HepG2 (cell line): ENCODE results near the gene MVP. TPM values are rescaled to one million over a fixed set of nuclear protein-coding genes. Genes with fewer than 3 reads are reported as not detected.

Source experiments
- GABPB1 ChIP-seq: IDR thresholded peaks from 2 replicates; pipeline ENCODE4 v1.6.1; 2016; ENCODE audit warnings: mild to moderate bottlenecking, missing genetic modification reagents, moderate library complexity, missing compliant biosample characterization
- HNRNPUL1 ChIP-seq: fragments of 200-400 bp; formaldehyde crosslinking; IDR thresholded peaks from 2 replicates; pipeline ENCODE4 v1.6.1; 2017; ENCODE audit warnings: low read depth, mild to moderate bottlenecking, low read length, moderate library complexity
- IRF2 ChIP-seq: IDR thresholded peaks from 2 replicates; pipeline ENCODE4 v1.6.1; 2018; ENCODE audit warnings: missing genetic modification reagents, missing compliant biosample characterization
- MXD4 ChIP-seq: IDR thresholded peaks from 2 replicates; pipeline ENCODE4 v1.6.1; 2016; ENCODE audit warnings: mild to moderate bottlenecking, missing biosample characterization, missing genetic modification reagents
- NAIF1 ChIP-seq: sonication (generic); formaldehyde crosslinking; IDR thresholded peaks from 2 replicates; pipeline ENCODE4 v1.5.0; 2020; ENCODE audit warnings: mild to moderate bottlenecking, missing genetic modification reagents, borderline replicate concordance
- RAD21 ChIP-seq: fragments of 450-650 bp; formaldehyde crosslinking; IDR thresholded peaks from 2 replicates; pipeline ENCODE4 v1.5.0; 2020; ENCODE audit warnings: mild to moderate bottlenecking
- RFX5 ChIP-seq: IDR thresholded peaks from 2 replicates; pipeline ENCODE4 v1.6.1; 2011; ENCODE audit warnings: low read depth, low read length, improper control_type of control experiment
- TCF7L2 ChIP-seq: IDR thresholded peaks from 2 replicates; pipeline ENCODE4 v1.6.1; 2011; ENCODE audit warnings: mild to moderate bottlenecking, low read depth, low read length, moderate library complexity
- TP53 ChIP-seq: sonication (generic); formaldehyde crosslinking; conservative IDR thresholded peaks from 2 replicates; pipeline ENCODE4 v1.4.0; 2020; ENCODE audit warnings: missing genetic modification reagents
- ZBED4 ChIP-seq: sonication (generic); formaldehyde crosslinking; IDR thresholded peaks from 2 replicates; pipeline ENCODE4 v1.4.0; 2020; ENCODE audit warnings: missing genetic modification reagents, borderline replicate concordance
- ZBTB8A ChIP-seq: sonication (generic); formaldehyde crosslinking; IDR thresholded peaks from 2 replicates; pipeline ENCODE4 v1.4.0; 2020; ENCODE audit warnings: mild to moderate bottlenecking, low read depth, missing genetic modification reagents, borderline replicate concordance
- ZNF180 ChIP-seq: sonication (generic); formaldehyde crosslinking; IDR thresholded peaks from 2 replicates; pipeline ENCODE4 v1.4.0; 2020; ENCODE audit warnings: low read depth, missing genetic modification reagents, borderline replicate concordance
- ZNF619 ChIP-seq: sonication (generic); formaldehyde crosslinking; IDR thresholded peaks from 2 replicates; pipeline ENCODE4 v1.4.0; 2020; ENCODE audit warnings: mild to moderate bottlenecking, missing genetic modification reagents
- ZSCAN5A ChIP-seq: sonication (generic); formaldehyde crosslinking; IDR thresholded peaks from 2 replicates; pipeline ENCODE4 v1.8.0; 2022; ENCODE audit warnings: mild to moderate bottlenecking, missing genetic modification reagents, borderline replicate concordance
- polyA plus RNA-seq, 8 experiments: library from polyadenylated mRNA; depleted of rRNA in 3 of 8; stranded (reverse) in 7 of 8; unstranded in 1 of 8; fragments of >200 nt; fragmentation: Illumina TruSeq in 4 of 8; extraction: Trizol in 4 of 8; gene quantifications; 2 replicates each; pipeline versions ENCODE4 v1.2.1 to v1.2.3, GENCODE V29; 2011 to 2016; ENCODE audit warnings: low read depth in 4 of 8, missing spikeins in 1 of 8, mixed read lengths in 1 of 8; ENCODE audit not compliant: insufficient read depth in 1 of 8
- total RNA-seq, 5 experiments: library from RNA; depleted of rRNA; stranded (reverse); fragments of >200 nt; fragmentation: Illumina TruSeq; extraction: Trizol; gene quantifications; 2 replicates each; pipeline ENCODE4 v1.2.3, GENCODE V29; 2016; ENCODE audit warnings: low read depth in 1 of 5
- TF ChIP-seq, protein P1 (sequence below): sonication (generic); formaldehyde crosslinking; IDR thresholded peaks from 2 replicates; pipeline ENCODE4 v1.5.0; 2020; ENCODE audit warnings: mild to moderate bottlenecking, missing genetic modification reagents, borderline replicate concordance
- TF ChIP-seq, protein P2 (sequence below): sonication (generic); formaldehyde crosslinking; IDR thresholded peaks from 2 replicates; pipeline ENCODE4 v1.4.0; 2020; ENCODE audit warnings: mild to moderate bottlenecking, low read depth, missing genetic modification reagents

MVP gene
- total and polyA plus RNA-seq, 2 of the 13 experiments (the other 11 are each of a cell fraction or from before 2014, with no cell fraction given), result 22.9 to 43.5 TPM

GRCh38 chr16:29811170-29811895 lies 8.9 kb upstream of the MVP start (continued):
- TF ChIP-seq ZSCAN5A (CRISPR knock-in tag) (no peak), IRF2 (CRISPR knock-in tag) (peak; percentile 37; the same call in 1 of the 2 replicates), ZNF180 (0 out of 2 replicates have a peak, but pooled peaks have one; percentile 40), NAIF1 (CRISPR knock-in tag) (no peak), RFX5 (no peak), ZNF619 (CRISPR knock-in tag) (peak; percentile 97), ZBED4 (CRISPR knock-in tag) (peak; percentile 65; the same call in 1 of the 2 replicates), TCF7L2 (no peak), HNRNPUL1 (no peak), RAD21 (CRISPR knock-in tag) (peak; percentile 36; the same call in 1 of the 2 replicates), ZBTB8A (no peak), GABPB1 (CRISPR knock-in tag) (0 out of 2 replicates have a peak, but pooled peaks have one; percentile 57), MXD4 (CRISPR knock-in tag) (peak; percentile 83; the same call in 1 of the 2 replicates), TP53 (peak; percentile 64)
- TF ChIP-seq, protein P1, sequence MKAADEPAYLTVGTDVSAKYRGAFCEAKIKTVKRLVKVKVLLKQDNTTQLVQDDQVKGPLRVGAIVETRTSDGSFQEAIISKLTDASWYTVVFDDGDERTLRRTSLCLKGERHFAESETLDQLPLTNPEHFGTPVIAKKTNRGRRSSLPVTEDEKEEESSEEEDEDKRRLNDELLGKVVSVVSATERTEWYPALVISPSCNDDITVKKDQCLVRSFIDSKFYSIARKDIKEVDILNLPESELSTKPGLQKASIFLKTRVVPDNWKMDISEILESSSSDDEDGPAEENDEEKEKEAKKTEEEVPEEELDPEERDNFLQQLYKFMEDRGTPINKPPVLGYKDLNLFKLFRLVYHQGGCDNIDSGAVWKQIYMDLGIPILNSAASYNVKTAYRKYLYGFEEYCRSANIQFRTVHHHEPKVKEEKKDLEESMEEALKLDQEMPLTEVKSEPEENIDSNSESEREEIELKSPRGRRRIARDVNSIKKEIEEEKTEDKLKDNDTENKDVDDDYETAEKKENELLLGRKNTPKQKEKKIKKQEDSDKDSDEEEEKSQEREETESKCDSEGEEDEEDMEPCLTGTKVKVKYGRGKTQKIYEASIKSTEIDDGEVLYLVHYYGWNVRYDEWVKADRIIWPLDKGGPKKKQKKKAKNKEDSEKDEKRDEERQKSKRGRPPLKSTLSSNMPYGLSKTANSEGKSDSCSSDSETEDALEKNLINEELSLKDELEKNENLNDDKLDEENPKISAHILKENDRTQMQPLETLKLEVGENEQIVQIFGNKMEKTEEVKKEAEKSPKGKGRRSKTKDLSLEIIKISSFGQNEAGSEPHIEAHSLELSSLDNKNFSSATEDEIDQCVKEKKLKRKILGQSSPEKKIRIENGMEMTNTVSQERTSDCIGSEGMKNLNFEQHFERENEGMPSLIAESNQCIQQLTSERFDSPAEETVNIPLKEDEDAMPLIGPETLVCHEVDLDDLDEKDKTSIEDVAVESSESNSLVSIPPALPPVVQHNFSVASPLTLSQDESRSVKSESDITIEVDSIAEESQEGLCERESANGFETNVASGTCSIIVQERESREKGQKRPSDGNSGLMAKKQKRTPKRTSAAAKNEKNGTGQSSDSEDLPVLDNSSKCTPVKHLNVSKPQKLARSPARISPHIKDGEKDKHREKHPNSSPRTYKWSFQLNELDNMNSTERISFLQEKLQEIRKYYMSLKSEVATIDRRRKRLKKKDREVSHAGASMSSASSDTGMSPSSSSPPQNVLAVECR (CRISPR knock-in tag), result peak; percentile 63; the same call in 1 of the 2 replicates
- TF ChIP-seq, protein P2, sequence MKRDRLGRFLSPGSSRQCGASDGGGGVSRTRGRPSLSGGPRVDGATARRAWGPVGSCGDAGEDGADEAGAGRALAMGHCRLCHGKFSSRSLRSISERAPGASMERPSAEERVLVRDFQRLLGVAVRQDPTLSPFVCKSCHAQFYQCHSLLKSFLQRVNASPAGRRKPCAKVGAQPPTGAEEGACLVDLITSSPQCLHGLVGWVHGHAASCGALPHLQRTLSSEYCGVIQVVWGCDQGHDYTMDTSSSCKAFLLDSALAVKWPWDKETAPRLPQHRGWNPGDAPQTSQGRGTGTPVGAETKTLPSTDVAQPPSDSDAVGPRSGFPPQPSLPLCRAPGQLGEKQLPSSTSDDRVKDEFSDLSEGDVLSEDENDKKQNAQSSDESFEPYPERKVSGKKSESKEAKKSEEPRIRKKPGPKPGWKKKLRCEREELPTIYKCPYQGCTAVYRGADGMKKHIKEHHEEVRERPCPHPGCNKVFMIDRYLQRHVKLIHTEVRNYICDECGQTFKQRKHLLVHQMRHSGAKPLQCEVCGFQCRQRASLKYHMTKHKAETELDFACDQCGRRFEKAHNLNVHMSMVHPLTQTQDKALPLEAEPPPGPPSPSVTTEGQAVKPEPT (CRISPR knock-in tag), result no peak
